GM21529 (cell line): ENCODE results near the gene NAXD.
"Not testable (repeated sequence)": the region's sequence is repeated elsewhere in the genome, so short reads cannot be mapped to it uniquely, and the experiment has no call there.

ENCODE experiments used
- ATAC-seq: cut with Tn5 transposase; IDR thresholded peaks from one replicate; pipeline ENCODE4 v1.9.1; 2021; ENCODE audit not compliant: unreplicated experiment

Gene NAXD

DNA sequence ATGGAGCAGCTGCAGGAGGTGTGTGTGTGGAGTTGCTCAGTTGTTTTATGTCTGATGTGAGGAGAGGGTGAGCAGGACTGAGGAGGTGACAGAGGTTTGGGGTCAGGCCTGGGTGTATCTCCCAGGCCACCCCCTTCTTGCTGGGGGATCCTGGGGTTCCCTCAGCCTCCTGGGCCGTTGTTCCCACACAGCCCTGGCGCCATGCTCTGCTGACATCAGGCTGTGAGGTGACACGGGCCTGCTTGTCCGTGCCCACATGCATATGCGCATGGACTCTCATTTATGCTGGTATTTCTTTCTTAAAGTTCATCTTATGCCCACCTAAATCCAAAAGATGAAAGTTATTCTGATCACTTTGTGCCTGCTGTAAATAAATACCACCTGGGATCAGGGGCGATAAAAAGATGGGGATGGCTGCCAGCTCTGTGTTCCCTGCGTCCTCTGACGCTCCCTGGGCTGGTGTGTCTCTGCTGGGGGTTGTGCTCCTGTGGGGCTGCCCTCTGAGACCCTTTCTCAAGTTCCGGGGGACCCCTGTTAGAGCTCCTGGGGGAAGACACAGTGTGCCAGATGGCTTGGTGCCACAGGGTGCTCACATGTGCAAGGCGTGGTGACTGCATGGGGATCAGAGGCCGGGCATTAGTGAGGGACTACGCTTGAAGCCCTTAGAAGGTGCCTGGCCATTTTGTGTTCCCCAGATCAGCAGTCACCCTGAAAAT lies 12.6 kb downstream of the NAXD start:
- no peak for ATAC-seq

DNA sequence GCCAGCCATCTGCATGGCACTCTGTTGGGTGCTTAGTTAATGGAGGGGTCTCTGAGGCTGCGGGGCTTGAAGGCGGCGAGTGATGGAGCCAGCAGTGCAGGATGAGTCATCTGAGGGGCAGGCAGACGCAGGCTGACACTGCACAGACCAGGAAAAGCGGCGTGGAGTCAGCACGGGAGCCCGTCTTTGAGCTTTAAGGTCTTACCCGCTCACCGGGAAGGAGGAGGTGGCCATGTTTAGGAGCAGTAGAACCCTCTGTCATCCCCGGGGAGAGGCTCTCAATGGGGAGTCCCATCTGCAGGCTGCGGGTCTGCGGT lies 13.1 kb downstream of the NAXD start:
- no peak for ATAC-seq

DNA sequence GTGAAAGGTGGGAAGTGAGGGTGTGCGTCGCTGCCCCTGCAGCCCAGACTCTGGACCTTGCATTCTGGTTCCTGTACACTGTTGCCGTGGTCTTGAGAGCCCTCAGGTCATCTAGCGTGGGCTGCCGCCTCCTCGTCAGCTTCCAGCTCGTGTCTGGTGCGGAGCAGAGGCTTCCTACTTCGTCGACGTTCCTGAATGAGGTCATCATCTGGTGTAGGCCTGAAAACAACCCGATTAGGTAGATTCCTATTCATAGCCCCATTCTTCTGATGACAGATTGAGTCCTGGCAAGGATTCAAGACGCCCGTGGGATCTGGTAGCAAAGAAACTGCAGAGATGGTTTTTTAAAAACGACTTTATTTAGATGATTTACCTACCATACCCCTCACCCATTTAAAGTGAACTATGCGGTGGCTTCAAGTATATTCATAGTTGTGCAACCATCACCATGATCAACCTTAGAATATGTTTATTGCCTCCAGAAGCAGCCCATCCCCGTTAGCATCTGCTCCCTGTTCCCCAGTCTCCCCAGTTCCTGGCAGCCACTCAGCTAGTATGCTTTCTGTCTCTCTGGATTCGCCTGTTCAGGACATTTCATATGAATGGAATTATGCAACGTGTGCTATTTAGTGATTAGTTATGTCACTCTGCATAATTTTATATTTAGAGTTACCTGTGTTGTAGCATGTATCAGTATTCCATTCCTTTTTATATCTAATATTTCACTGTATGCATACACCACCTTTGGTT lies 13.8 kb downstream of the NAXD start:
- no peak for ATAC-seq

DNA sequence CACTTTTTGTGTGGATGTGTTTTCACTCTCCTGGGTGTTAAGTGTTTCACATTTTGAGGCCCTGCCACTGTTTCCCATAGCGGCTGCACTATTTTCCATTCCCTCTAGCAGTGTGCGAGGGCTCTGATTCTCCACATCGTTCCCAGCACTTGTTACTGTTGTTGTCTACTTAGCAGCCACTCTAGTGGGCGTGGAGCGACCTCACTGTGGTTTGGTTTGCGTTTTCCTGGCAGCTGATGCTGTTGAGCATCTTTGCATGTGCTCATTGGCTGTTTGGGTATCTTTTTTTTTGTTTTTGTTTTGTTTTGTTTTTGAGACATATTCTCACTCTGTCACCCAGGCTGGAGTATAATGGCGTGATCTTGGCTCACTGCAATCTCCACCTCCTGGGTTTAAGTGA lies 14.4 kb downstream of the NAXD start:
- ATAC-seq, result no peak

DNA sequence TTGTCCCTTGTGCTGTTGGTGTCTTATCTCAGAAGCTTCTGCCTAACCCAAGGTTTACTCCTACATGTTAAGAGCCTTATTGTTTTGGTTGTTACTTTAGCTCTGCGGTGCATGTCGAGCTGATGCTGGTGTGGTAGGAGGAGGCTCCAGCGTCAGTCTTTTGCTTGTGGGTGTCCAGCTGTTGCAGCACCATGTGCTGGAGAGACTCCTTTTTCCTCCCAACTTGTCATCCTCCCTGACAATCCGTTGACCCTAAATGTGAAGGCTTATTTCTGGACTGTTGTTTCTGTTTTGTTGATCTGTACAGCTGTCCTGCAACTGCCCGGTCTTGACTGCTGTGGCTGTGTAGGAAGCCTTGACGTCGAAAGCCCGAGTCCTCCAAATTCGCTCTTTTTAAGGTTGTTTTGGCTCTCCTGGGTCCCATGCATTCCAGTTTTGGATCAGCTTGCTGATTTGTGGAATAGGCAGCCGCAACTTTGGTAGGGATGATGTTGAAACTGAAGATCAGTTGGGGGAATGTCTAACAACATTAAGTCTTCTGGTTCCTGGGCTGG lies 15.3 kb downstream of the NAXD start:
- ATAC-seq, result no peak

DNA sequence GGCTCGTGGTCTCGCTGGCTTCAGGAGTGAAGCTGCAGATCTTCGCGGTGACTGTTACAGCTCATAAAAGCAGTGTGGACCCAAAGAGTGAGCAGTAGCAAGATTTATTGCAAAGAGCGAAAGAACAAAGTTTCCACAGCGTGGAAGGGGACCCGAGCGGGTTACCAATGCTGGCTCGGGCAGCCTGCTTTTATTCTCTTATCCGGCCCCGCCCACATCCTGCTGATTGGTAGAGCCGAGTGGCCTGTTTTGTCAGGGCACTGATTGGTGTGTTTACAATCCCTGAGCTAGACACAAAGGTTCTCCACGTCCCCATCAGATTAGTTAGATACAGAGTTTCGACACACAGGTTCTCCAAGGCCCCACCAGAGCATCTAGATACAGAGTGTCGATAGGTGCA lies 16.9 kb downstream of the NAXD start:
- not testable (repeated sequence) for ATAC-seq

DNA sequence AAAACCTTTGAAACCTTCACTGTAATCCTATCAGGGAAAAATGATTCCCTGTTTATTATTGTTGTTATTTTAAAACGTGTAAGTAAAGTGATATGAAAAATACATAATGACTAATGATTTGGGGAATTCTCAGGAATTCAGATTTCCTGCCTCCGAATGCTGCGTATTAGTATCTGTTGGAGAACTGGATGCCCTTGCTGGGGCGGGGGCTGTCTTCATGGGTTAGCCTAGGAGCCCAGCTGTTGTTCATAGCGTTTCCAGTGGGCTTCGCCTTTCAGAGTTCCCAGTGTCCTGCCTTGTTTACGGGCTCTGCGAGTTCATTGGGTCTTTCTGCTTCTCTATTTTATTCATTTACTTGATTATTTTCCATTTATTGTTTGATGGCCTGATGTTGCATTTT lies 18.4 kb downstream of the NAXD start:
- ATAC-seq, result no peak

DNA sequence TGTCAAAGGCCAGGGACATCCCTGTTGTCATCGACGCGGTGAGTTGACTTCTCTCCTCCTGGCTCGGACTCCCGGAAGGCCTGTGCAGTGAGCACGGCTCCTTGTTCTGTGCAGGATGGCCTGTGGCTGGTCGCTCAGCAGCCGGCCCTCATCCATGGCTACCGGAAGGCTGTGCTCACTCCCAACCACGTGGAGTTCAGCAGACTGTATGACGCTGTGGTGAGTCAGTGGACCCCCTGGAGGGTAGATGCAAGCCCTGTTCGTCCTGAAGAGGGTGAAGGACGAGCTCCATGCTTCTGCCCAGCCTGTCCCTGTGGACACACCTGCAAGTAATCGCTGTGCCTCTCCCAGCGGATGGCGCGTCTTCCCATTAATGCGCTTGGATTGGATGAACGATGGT lies 19.2 kb downstream of the NAXD start:
- no peak for ATAC-seq

DNA sequence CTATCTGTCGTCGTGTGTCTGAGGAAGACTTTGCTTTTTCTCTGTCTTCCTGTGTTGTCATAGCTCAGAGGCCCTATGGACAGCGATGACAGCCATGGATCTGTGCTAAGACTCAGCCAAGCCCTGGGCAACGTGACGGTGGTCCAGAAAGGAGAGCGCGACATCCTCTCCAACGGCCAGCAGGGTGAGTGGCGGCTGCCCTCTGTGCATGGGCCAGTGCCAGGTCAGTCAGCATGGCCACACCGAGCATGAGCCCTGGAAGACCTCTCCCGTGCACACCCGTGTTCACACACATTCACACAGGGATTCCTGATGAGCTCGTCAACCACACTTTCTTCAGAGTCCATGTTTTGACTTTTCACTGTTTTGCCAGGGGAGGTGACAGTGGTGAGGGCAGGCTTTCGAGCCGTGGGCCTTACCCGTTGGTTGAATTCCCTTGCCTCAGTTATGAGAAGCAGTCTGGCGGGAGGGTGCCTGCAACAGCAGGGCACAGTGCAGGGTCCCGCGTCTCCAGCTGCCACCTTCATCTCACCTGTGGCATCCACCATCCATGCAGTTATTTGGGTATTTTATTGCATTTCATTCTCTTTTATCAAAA lies 20.2 kb downstream of the NAXD start:
- ATAC-seq, result no peak

DNA sequence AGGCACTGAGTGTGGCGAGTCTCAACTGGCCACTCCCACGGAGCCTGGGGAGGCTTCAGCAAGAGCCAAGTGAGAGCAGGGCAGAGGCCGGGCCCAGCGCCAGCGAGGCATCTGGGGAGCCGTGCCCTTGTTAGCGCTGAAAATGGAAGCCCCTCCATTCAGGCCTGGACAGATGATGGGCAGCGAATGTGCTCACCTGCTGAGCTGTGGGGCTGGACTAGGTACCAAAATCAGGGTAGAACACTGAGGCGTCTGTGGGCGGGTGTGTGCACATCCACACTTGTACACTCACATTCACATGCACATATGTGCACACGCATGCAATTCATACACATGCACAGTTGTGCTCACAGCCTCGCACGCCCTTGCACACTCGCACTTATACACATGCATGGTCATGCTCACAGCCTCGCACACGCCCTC lies 20.7 kb downstream of the NAXD start:
- no peak for ATAC-seq

DNA sequence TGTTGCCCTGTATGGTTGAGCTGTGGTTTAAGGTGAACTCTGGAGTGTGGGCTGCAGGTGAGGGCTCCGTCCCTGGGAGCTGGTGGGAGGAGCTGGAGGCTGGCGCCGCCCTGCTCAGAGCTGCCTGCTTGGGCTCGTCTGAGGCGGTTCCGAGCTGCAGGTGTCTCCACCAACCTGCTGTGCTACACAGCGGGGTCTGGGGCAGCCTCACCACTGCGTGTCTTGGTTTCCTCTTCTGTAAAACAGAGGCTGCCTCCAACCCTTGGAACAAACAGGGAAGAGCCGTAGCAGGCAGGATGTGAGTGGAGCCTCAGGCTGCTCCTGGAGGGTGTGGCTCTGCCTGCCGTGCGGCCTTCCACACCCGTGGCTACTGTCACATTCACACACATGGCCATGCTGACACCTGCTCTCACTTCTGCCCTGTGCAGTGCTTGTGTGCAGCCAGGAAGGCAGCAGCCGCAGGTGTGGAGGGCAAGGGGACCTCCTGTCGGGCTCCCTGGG lies 21.4 kb downstream of the NAXD start:
- no peak for ATAC-seq

DNA sequence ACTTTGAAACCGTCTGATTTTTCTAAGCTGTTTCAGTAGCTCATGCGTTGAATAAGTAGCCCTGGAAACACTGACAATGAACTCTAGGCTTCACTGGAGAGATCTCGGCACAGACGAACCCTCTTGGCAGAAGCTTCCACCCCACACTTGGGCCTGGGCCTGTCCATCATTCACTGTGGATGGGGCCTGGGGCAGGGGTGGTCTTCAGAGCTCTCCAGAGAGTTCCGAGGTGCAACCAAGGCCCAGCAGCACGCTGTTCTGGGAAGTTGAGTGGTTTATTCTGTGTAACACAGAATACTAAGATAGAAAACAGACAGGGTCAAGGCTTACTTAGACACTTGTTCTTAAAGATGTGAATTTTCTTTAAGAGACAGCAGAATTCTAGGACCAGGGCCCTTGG lies 21.9 kb downstream of the NAXD start:
- ATAC-seq, result no peak

DNA sequence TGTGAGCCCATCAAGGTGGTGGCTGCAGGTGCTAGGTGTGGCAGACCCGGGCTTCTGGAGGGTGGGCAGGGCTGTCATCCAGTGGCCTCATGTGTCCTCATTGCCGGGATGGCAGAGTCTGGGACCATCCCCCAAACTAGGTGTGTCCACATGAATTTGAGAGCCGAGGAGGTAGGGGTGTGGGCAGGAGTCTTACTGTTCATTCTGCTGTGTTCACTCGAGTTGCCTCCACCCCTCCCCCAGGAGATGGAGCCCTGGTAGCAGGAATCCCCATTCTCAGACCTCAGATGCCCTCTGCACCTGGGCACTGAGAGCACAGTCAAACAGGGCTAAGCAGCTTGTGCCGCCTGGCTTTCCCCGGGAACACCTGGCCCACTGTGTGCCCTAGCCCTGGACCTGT lies 22.4 kb downstream of the NAXD start:
- ATAC-seq, result no peak

DNA sequence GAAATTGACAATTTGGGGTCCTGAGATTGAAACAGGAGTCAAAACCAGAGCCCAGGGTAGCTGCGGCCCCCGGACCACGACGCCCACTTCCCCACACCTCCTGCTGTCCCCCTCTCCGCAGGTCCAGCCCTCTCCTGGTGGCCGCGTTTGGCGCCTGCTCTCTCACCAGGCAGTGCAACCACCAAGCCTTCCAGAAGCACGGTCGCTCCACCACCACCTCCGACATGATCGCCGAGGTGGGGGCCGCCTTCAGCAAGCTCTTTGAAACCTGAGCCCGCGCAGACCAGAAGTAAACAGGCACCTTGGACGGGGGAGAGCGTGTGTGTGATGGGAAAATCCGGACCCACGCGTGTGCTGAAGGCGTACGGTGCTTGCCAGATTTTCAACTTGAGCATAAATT lies 22.9 kb downstream of the NAXD start:
- ATAC-seq, result no peak

DNA sequence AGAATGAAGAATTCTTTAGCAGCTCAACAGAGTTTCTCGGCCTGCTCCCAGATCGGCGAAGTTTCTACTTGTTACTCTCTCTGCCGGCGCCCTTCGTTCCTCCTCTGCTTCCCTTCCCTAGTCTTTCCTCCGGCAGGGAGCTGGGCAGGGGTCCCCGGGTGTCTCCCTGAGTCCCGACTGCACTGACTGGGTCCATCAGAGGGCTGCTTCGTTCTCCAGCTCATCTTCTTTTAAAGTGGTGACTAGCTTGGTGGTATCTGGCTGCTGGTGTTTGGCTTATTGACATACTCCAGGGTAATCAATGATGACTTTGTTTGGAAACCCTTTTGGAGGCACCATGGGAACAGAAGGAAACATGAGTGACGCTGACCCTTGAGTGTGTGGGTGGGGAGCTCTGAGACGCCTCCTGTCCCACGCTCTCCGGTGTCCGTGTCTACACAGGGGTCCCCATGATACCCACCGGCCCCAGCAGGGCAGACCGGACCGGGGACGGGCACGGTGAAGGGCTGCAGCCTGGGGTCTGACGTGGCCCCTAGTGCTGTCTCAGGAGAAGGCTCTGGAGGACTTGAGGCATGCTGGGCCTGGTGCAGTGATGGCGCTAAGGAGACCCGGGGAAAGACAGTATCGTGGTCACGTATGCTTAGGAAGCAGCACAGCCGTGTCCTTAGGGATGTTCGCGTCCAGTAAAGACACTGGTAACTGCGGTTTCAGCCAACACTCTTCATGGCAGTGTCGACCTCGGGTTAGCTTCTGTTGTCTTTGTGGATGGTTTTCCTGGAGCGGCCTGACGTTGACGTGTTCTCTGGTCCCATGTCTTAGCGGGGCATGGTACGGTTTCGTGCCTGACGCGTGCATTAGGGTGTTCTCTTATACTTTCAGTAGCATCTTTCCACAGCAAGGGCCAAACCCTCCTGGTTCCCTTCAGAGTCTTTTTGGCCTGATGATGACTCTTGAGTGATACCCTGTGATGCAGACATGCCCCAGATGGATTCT lies 23.8 kb downstream of the NAXD start:
- ATAC-seq, result no peak

DNA sequence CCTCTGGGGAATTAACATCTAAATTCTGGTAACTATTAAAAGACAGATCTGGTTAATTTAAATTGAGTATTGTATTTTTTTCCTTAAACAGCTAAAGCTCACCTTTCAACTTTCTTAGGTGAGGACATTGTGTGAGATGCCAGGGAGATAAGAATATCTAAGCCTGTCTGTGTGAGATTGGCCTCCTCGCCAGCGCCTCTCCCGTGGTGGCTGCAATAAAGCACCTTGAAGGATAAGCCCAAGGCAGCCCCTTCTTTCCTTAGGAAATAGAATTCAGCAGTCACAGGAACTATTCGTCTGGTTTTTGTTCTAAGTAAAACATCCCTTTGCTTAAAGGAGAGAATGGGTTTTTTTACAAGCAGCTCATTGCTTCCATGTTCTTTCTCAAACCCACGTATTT lies 24.6 kb downstream of the NAXD start:
- ATAC-seq, result no peak

DNA sequence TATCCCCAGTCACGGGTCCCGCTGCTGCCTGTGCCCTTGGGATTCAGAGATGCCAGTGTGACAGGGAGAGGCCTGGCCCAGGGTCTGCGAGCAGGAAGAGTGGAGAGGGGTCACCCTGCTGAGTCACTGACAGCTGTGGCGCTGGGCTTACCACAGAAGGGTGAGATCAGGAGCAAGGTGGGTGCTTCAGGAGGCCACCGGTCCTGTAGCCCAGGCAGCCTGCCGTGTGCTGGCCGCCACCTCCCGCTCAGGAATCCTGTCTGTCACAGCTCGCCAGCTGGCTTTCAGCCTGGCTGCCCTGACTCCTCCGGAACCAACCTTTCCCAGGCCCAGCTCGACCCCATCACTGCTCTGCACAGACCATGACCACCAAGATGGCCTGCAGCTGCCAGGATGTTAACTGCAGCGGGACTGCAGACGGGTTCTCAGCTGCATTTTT lies 25.3 kb downstream of the NAXD start:
- no peak for ATAC-seq

DNA sequence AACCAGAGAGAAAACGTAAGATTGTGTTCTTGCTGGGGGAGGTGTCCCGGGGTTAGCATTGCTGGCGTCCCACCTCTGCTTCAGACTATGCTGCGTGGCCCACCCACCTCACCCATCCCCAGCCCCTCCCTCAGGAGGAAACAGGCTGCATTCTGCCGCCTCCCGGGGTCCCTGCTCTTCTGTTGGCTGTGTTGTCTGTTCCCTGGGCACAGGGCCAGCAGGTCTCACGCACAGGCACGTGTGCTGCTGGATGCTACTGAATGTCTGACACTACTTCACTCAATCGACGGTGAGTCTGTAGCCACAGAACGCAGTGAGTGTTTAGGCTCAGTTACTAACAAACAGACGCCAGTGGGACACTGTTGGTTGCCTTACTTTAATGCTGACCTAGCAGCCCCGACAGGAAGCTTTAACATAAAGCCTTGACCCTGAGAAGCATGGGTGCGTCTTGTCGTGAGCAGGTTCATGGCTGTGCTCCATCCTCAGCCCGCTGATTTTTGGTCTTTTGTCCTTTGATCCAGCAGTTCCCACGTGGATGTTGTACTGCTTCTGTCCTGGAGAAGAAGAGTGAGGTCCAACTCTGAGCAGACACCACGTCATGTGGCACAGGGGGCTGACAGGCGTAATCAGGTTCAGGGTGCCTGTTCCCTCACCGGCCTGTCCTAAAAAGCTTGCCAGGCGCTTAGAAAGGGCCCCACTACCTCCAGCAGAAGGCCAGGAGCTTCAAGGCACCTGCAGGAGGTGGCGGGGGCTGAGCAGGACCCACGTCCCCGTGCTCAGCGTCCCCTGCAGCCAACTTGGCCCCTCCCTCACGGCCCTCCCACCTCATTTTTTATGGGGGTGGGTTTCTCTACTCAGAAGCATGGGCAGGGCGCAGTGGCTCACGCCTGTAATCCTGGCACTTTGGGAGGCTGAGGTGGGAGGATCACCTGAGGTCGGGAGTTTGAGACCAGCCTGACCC lies 26.0 kb downstream of the NAXD start:
- no peak for ATAC-seq

DNA sequence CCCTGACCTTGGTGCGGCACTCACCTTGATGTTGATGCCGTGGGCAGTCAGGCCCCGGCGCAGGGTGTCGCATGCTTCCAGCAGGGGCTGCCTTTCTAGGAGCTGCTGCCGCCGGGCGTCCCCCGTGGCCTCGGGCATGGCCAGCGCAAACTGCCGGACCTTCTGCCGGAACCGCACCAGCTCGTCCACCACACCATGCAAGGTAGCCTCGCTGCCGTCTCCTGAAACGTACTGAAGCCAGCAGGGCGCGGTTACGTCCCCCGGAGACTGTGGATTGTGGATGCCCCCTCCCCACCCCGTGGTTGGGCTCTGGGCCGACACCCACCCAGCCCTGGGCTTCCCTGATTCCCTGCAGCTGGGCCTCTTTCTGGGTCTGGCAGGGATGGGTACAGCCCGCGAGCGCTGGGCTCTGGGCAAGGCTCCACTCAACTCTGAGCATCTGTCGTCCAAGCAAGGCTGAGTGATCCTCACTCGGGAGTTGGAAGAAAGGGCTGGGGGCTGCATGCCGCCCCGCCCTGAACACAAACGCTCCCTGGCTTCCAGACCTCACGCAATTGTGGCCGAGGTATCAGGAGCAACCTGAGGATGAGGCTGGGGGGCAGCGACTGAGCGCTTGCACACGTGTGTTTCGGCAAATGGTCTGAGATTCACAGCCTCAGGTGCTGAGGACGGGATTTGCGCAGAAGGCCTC lies 27.1 kb downstream of the NAXD start:
- no peak for ATAC-seq
